B cell (primary cell): ENCODE results near the gene USP30. TPM values are rescaled to one million over a fixed set of nuclear protein-coding genes. Genes with fewer than 3 reads are reported as not detected.

Experiments used
- ATAC-seq: fragments of 200-7000 bp; cut with Tn5 transposase; one replicate; pipeline ENCODE4 v1.10.0; 2021; ENCODE audit warnings: low read depth, mild to moderate bottlenecking, moderate number of reproducible peaks, moderate library complexity
- CTCF ChIA-PET: fragments of 350-600 bp; sonication (Branson Sonifier 250); formaldehyde crosslinking; loops from one replicate; lab custom pipeline; 2021; ENCODE audit warnings: antibody characterized with exemption, inconsistent platforms; lab: Charles Lee
- POLR2A ChIA-PET: fragments of 350-600 bp; sonication (Branson Sonifier 250); formaldehyde crosslinking; loops from one replicate; lab custom pipeline; 2021; ENCODE audit warnings: antibody characterized with exemption; lab: Charles Lee
- DNase-seq: peaks from one replicate; pipeline ENCODE4 v3.0.0; 2013
- H2AFZ ChIP-seq: 2 replicates; pipeline ENCODE4 v1.6.1; 2012; ENCODE audit warnings: mild to moderate bottlenecking, low read depth, low read length; ENCODE audit not compliant: insufficient read depth, poor library complexity, severe bottlenecking
- H3K27ac ChIP-seq, 2 donors: 1 replicate in 1 of 2; 2 replicates in 1 of 2; pipeline ENCODE4 v1.5.1; 2012 to 2013; ENCODE audit warnings: low read length in 2 of 2, mild to moderate bottlenecking in 2 of 2, moderate library complexity in 1 of 2
- H3K27me3 ChIP-seq, 4 experiments: fragments of 200-600 bp in 1 of 4; sonication (generic) in 1 of 4; replicated peaks in 1 of 4; 1 replicate in 2 of 4; 2 replicates in 2 of 4; pipeline versions ENCODE4 v1.6.1 to v1.7.0; 2013 to 2016; ENCODE audit warnings: low read length in 3 of 4, mild to moderate bottlenecking in 2 of 4, mixed read lengths in 1 of 4, moderate library complexity in 1 of 4; ENCODE audit not compliant: insufficient read depth in 4 of 4, control insufficient read depth in 3 of 4; ENCODE audit errors: control extremely low read depth in 1 of 4
- H3K36me3 ChIP-seq, 2 experiments: replicated peaks in 1 of 2; 1 replicate in 1 of 2; 2 replicates in 1 of 2; pipeline versions ENCODE4 v1.6.1 to v1.7.1; 2013; ENCODE audit warnings: low read length in 1 of 2; ENCODE audit not compliant: insufficient read depth in 2 of 2, control insufficient read depth in 1 of 2; ENCODE audit errors: control extremely low read depth in 1 of 2, extremely low read depth in 1 of 2
- H3K4me1 ChIP-seq, 2 donors: fragments of 200-600 bp in 1 of 2; sonication (generic) in 1 of 2; 1 replicate in 1 of 2; 2 replicates in 1 of 2; pipeline versions ENCODE4 v1.5.1 to v1.6.1; 2013 to 2017; ENCODE audit warnings: low read length in 2 of 2; ENCODE audit not compliant: control insufficient read depth in 2 of 2, insufficient read depth in 2 of 2
- H3K4me2 ChIP-seq: replicated peaks from 2 replicates; pipeline ENCODE3; 2012; ENCODE audit warnings: mild to moderate bottlenecking, low read depth, low read length; ENCODE audit not compliant: poor library complexity, severe bottlenecking
- H3K4me3 ChIP-seq, 5 experiments: fragments of 200-600 bp in 1 of 5; sonication (generic) in 1 of 5; 1 replicate in 3 of 5; 2 replicates in 2 of 5; pipeline versions ENCODE4 v1.5.1 to v1.7.0; 2011 to 2016; ENCODE audit warnings: low read length in 4 of 5, mild to moderate bottlenecking in 4 of 5, low read depth in 2 of 5, control low read depth in 1 of 5, moderate library complexity in 1 of 5; ENCODE audit not compliant: insufficient read depth in 1 of 5; ENCODE audit errors: control extremely low read depth in 1 of 5, extremely low read depth in 1 of 5
- H3K79me2 ChIP-seq: fragments of 200-600 bp; sonication (generic); one replicate; pipeline ENCODE4 v1.6.0; 2016; ENCODE audit warnings: low read length; ENCODE audit not compliant: control insufficient read depth, insufficient read depth
- H3K9ac ChIP-seq: fragments of 200-600 bp; sonication (generic); 2 replicates; pipeline ENCODE4 v1.6.1; 2017; ENCODE audit warnings: mild to moderate bottlenecking, low read length, moderate library complexity
- H3K9me3 ChIP-seq, 3 donors: one replicate each; pipeline versions ENCODE4 v1.6.1 to v1.7.1; 2013; ENCODE audit warnings: low read length in 2 of 3; ENCODE audit not compliant: control insufficient read depth in 2 of 3, insufficient read depth in 1 of 3; ENCODE audit errors: control extremely low read depth in 1 of 3
- H4K20me1 ChIP-seq: 2 replicates; pipeline ENCODE4 v1.6.0; 2012; ENCODE audit warnings: mild to moderate bottlenecking, low read length; ENCODE audit not compliant: insufficient read depth, control insufficient read depth, poor library complexity, severe bottlenecking
- H3K27ac Mint-ChIP-seq: one replicate; pipeline ENCODE4 v1.8.0; 2021; ENCODE audit warnings: mixed read lengths
- H3K27me3 Mint-ChIP-seq: one replicate; pipeline ENCODE4 v1.8.0; 2021; ENCODE audit warnings: mixed read lengths
- H3K4me1 Mint-ChIP-seq: one replicate; pipeline ENCODE4 v1.8.0; 2021; ENCODE audit warnings: mixed read lengths
- H3K4me3 Mint-ChIP-seq: one replicate; pipeline ENCODE4 v1.8.0; 2021; ENCODE audit warnings: mixed read lengths
- H3K9me3 Mint-ChIP-seq: one replicate; pipeline ENCODE4 v1.8.0; 2022; ENCODE audit warnings: mixed read lengths; ENCODE audit not compliant: insufficient read depth
- EZH2 ChIP-seq: IDR thresholded peaks from 2 replicates; pipeline ENCODE4 v1.6.1; 2012; ENCODE audit warnings: borderline replicate concordance, low read depth, mild to moderate bottlenecking, moderate library complexity, low read length; ENCODE audit not compliant: insufficient read depth, poor library complexity, severe bottlenecking
- WGBS: methylation state at CpG from one replicate; pipeline ENCODE4 v1.1.5; 2013; ENCODE audit warnings: missing lambda C conversion rate; ENCODE audit not compliant: insufficient coverage; 5-methylcytosine and 5-hydroxymethylcytosine counted together
- intact Hi-C: fragments of 100-400 bp; cut with micrococcal nuclease; formaldehyde crosslinking; loops from one replicate; pipeline ENCODE4 v1.10.0; 2022
- polyA plus RNA-seq: library from polyadenylated mRNA; depleted of rRNA; stranded (reverse); fragments of >200 nt; gene quantifications from 2 replicates; pipeline ENCODE4 v1.2.3, GENCODE V29; 2012
- total RNA-seq, 2 donors: library from RNA; stranded (reverse); fragments of 120-200 nt in 1 of 2; gene quantifications; 1 replicate in 1 of 2; 2 replicates in 1 of 2; pipeline versions ENCODE4 v1.2.3 to v1.2.4, GENCODE V29; 2013 to 2022
- TF ChIP-seq, protein P1 (sequence below): fragments of 200-600 bp; IDR thresholded peaks from one replicate; pipeline ENCODE4 v1.8.0; 2022; ENCODE audit warnings: antibody characterized with exemption, mild to moderate bottlenecking

USP30 gene
- total and polyA plus RNA-seq, 2 donors (not counting 1 experiment from before 2014, with no cell fraction given), result 7.2 to 32.5 TPM

DNA sequence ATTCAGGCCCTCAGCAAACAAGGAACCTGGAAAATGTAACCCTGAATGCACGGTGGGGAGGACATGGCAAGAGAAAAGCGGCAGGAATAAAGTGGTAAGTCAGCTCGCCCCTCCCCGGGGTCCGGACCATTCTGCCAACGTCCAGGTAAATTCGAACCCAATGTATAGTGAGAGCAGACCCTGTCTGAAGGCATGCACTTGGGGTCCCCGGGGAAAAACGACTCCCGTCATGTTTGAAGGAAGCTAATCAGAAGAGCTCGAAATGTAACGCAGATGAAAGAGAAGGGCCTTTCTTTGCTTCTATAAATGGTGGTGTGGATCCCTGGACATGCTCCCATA lies 64.2 kb downstream of the USP30 start:
- Histone ChIP-seq H3K36me3 (no peaks in the 10 kb centered on the region), H3K4me3 (no peak overlapping the region), H3K9me3 (no peaks in the 10 kb centered on the region), H3K9ac (no peak overlapping the region), H4K20me1 (no peaks in the 10 kb centered on the region), H3K79me2 (no peaks in the 10 kb centered on the region), H3K27me3 (no peaks in the 10 kb centered on the region), H2AFZ (no peak overlapping the region), H3K4me2 (no peak overlapping the region), H3K27ac (no peak overlapping the region), H3K4me1 (peaks cover 0 to 3% of the 10 kb centered on the region in 2 donors)
- no peak overlapping the region for H3K4me3 Mint-ChIP-seq
- WGBS, result 86% methylated on average over 7 of the region's 12 CpGs
- no peak for ATAC-seq
- no peak for DNase-seq
- TF ChIP-seq, protein P1, sequence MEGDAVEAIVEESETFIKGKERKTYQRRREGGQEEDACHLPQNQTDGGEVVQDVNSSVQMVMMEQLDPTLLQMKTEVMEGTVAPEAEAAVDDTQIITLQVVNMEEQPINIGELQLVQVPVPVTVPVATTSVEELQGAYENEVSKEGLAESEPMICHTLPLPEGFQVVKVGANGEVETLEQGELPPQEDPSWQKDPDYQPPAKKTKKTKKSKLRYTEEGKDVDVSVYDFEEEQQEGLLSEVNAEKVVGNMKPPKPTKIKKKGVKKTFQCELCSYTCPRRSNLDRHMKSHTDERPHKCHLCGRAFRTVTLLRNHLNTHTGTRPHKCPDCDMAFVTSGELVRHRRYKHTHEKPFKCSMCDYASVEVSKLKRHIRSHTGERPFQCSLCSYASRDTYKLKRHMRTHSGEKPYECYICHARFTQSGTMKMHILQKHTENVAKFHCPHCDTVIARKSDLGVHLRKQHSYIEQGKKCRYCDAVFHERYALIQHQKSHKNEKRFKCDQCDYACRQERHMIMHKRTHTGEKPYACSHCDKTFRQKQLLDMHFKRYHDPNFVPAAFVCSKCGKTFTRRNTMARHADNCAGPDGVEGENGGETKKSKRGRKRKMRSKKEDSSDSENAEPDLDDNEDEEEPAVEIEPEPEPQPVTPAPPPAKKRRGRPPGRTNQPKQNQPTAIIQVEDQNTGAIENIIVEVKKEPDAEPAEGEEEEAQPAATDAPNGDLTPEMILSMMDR, result no peak
- TF ChIP-seq EZH2, result no peak
- no peaks in the 10 kb centered on the region for H3K9me3 Mint-ChIP-seq
- ChIA-PET POLR2A (no interaction called here), CTCF (interaction anchor here (0.9 to 1.4 kb wide), 2 partner anchors 205 to 404 kb away, joined by 3 to 4 read pairs; no protein-coding TSS in a partner anchor)
- intact Hi-C loops, result no loop called here
- H3K4me1 Mint-ChIP-seq, result peaks cover 6% of the 10 kb centered on the region
- no peak overlapping the region for H3K27ac Mint-ChIP-seq
- no peaks in the 10 kb centered on the region for H3K27me3 Mint-ChIP-seq

- no peak for ATAC-seq
- TF ChIP-seq EZH2, result no peak
- TF ChIP-seq, protein P1, result no peak
Observed at GRCh38 chr12:109120095-109120494, 67.7 kb downstream of the USP30 start.

More at GRCh38 chr12:109120095-109120494, 67.7 kb downstream of the USP30 start:
- Histone ChIP-seq H3K27me3 (no peaks in the 10 kb centered on the region), H3K9me3 (no peaks in the 10 kb centered on the region), H3K27ac (no peak overlapping the region), H3K4me2 (no peak overlapping the region), H2AFZ (no peak overlapping the region), H3K79me2 (no peaks in the 10 kb centered on the region), H3K9ac (no peak overlapping the region), H4K20me1 (no peaks in the 10 kb centered on the region), H3K36me3 (no peaks in the 10 kb centered on the region), H3K4me3 (no peak overlapping the region), H3K4me1 (no peaks in the 10 kb centered on the region)
- ChIA-PET CTCF (interaction anchor here (1.7 kb wide), 1 partner anchor 8 kb away, joined by 7 read pairs; no protein-coding TSS in a partner anchor), POLR2A (no interaction called here)
- Mint-ChIP-seq H3K4me1 (peaks cover 2% of the 10 kb centered on the region), H3K27ac (no peak overlapping the region), H3K4me3 (no peak overlapping the region), H3K9me3 (no peaks in the 10 kb centered on the region), H3K27me3 (no peaks in the 10 kb centered on the region)
- no peak for DNase-seq
- WGBS, result 83% methylated on average over 1 of the region's 2 CpGs
- intact Hi-C loops, result no loop called here
